IPS-NIHi11 (cell line): ENCODE measurements around the gene CRIP1.
A peak's percentile ranks its signal among the peaks of the same experiment; 100 is the strongest.

Experiments used
- DNase-seq: peaks from one replicate; pipeline ENCODE4 v3.0.0; 2012; ENCODE audit warnings: mixed read lengths, low spot score

CRIP1 gene, protein sequence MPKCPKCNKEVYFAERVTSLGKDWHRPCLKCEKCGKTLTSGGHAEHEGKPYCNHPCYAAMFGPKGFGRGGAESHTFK

DNA sequence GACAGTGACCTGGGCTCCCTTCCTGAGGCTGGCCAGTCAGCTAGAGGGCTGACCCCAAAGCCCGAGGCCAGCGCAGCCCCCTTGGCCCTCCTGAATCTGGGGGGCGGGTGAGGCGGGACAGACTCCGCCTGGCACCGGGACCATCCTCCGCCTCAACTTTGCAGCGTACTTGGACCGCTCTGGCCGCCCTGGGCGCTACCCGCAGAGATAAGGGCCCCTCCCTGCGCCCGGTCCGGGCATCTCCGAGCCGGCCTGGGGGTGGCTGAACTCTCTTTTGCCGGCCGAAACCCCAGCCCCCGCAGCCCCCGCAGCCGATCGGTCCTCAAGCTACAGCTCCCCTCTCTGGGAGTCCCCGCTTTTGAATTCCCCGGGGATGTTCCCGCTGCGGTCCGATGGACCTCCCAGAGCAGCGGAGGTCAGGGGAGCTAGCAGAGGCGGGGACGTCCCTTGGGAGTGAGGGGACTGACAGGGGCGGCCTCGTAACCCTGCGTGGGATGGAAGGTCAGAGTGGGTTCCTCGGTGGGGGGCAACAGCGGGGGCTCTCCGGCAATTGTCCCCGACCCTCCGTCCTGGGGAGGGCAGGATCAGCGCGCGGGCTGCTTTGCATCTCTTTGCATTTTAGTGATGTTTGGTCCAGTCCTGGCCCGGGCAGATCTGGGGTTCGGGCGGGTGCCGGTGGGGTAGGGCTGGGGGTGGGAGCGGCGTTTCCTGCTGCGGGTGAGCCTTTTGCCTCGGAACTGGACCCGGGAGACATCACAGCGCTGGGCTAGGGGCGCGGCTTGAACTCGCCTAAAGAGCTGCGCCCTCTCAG lies at the start of gene CRIP1:
CRIP1 (plus strand) TSS at position 724 of the 811 bp plus-strand sequence. CDS start 374 bp downstream, outside the sequence.
- DNase-seq = no peak

DNA sequence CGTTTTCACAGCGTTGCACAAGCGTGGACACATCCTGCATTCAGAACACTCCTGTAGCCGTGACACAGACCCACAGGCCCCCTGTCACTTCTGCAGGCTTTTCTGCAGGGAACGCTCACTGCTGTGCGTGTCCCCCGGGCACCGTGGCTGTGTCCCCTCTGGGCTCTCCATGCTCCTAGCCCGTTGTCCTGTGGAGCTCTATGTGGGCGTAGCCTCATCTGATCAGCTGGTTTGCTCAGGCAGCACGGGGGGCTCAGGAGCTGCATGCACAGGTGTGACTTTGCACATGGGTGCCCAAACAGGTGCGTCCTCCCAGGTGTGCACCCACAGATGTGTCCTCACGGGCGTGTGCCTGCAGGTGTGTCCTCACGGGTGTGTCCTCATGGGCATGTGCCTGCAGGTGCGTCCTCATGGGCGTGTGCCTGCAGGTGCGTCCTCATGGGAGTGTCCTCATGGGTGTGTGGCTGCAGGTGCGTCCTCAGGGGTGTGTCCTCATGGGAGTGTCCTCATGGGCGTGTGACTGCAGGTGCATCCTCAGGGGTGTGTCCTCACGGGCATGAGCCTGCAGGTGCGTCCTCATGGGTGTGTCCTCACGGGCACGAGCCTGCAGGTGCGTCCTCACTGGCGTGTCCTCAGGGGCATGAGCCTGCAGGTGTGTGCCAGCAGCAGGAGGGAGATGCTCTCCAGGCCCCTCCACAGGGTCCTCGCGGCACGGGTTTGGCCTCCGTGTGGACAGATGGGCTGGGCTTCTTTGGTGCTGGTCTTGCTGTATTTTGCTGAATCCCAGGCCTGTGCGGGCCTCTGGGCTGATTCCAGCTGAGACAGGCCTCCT lies 49.6 kb upstream of the CRIP1 start:
- no peak for DNase-seq

DNA sequence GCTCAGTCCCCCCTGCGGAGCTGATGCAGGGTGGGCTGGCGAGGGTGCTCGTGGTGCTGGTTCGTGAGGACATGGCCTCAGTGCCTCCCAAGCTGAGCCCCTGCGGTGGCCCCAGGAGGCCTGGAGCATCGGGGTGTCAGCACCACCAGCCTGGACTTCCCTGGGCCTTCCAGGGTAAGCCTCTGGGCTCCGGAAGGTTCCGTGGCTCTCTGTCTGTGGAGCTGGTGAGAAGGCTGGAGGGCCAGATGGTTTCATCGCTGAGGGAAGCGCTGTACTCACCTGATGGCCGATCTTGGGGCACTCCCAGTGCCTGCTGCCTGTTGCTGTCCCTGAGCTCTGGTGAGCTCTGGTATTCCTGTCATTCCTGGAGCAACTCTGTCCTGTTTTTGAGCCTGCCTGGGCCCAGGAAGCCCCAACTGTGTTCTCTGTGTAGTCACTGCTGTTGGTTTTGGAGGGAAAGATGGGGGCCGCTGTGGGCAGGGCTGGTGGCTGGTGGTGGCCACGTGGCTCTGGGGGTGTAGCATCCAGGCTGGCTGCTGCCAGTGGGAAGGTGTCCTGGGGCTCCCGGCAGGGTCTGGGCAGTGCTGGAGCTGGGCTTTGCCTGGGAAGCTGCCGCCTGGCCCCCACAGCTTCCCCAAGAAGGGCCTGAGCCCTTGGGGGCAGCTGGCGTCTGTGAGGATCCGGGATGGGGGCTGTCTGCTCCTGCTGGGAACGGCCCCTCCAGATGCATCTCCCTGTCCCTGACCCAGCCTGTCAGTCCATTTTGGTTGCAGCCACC lies 48.8 kb upstream of the CRIP1 start:
- DNase-seq = no peak

DNA sequence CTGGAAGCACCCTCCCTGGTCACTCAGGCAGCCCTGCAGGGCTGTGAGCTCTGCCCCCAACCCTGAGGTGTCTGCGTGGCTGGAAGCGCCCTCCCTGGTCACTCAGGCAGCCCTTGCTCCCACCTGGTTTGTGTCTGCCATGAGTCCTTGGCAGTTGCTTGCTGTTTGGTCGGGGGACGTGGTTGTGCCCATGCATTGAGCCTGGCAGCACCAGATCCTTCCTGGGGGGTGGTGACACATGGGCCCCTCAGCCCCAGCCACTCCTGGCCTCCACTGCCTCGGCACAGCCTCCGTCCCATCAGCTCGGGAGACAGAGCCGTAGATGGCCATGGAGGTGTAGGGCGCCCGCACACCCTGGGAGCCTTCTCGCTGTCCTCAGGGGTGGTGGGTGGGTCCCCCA lies 47.5 kb upstream of the CRIP1 start:
- no peak for DNase-seq

DNA sequence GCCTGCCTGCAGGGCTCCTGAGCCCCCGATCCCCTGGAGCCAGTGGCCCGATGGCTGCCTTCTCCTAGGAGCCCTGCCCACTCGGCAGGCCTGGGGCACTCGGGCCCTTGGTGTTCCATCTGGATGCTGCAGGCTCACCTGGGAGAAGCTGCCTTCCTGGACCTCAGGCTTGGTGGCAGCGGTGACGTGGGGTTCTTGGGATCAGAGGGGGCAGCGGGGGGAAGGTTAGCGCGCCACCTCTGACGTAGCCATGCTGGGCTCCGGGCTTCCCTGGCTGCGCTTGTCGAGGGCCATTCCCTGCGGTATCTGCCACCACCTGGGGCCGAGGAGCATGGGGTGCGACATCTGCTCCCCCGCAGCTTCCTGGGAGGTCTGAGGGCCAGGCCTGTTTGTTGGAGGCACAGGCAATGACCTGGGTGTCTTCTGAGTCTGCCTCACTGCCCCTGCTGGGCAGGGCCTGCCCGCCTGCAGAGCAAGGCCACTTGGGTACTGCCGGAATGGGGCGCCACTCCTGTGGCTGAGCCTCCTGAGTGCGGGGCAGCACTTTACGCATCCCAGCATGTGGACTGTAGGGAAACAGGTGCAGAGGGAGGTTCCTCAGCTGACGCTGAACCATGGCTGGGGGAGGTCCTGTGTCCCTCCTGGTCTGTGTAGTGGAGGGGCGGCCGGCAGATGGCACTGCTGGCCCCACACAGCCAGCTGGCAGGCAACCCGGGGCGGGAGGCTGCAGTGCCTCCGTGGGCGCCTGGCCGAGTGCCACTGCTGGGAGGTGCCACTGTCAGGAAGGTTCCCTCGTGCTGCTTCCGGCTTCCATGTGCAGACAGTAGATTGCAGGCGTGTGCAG lies 46.8 kb upstream of the CRIP1 start:
- DNase-seq = peak; percentile 63

DNA sequence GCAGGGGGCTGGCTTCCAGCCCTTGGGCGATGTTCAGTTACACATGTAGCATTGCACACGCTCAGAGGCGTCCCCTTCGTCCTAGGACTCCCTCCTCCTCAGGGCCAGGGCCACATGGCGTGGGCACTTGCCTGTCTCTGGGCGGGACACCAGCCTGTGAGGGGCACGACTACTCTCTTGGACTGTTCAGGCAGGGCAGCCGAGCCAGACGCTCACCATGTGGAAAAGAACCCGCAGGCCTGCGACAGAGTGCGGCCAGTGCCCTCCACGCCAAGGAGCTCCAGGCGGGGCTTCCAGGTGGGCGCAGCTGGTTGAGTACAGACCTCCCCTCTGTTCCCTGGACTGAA lies 46.2 kb upstream of the CRIP1 start:
- no peak for DNase-seq

DNA sequence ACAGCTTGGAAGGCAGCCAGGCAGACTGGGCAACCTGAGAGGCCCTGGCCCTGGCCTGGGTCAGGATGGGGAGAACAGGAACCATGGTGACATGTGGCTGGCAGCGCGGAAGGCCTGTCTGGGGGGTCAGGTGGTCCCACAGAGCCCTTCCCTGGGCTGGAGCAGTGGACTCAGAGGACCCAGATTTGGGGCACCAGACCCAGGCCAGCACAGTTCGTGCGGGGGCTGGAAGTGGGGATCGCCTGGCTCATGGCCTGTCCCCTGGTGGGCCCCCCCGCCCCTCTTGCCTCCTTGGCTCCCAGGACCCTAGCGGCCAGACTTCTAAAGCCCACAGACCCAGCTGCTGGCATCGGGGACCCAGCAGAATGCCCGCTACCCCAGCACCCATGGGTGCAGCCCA lies 45.7 kb upstream of the CRIP1 start:
- no peak for DNase-seq

DNA sequence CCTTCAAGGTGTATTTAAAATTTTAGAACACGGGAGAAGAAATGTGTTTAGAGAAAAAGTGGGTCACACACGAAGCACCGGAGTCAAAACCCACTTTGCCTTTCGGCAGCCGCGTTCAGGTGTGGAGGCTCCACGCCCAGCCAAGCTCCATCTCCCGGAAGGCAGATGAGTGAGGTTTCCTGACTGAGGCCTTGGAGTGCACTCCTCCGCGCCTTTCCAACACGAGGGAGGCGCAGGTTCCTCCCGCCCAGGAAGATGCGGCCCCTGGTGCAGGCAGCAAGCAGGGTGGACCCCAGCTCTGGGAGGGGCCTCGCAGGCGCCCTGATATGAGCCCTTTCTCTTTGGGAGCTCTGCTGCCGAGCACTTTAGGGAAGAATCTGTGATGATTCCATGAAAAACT lies 44.6 kb upstream of the CRIP1 start:
- no peak for DNase-seq

DNA sequence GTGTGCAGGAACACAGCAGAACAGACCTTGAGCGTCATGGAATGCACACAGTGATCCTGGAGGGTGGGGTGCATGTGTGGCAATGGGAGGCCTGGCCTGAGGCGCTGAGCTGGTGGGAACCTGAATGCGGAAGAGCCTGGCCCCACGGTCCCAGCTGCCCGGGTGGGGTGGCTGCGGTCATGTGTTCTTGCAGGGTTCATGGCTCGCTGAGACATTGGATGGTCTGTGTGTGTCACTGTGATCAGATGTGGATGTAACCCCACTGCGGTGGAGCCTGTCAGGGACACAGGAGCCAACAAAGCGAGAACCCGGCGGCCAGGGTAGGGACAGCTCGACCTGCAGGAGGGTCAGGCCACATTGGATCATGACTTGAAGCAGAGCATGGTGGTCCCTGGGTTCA lies 43.9 kb upstream of the CRIP1 start:
- no peak for DNase-seq

DNA sequence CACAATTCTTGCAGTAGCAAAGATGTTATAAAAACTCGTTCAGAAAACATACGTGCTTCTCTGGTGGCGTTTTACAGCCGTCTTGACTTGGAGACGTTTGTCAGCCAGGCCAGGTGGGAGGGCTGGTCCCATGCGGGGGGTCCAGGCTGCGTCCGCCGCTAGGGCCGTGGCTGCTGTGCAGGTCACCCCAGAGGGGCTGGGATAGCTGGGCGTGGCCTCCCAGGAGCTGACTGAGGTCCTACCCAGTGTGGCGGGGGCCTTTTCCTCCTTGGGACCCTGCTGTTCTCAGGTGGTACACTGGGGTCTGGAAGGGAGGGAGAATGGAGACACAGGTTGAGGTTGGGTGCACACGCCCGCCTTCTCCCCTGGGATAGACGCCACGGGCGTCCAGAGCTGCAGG lies 41.8 kb upstream of the CRIP1 start:
- no peak for DNase-seq

DNA sequence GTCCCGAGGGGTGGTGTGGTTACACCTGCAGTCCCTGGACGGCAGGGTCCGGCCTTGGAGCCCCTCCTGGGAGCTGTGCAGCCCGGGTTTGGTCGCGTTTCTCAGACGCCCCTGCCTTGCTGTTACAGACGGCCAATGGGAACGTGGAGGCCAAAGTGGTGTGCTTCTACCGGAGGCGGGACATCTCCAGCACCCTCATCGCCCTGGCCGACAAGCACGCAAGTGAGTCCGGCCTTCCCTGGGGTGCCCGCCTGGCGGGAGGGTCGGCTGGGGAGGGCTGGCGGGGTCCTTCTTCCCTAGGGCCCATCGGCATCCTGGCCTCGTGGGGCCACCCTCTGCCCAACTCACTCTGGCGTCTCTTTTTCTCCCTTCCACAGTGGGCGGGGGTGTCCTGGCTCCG lies 41.4 kb upstream of the CRIP1 start:
- no peak for DNase-seq

DNA sequence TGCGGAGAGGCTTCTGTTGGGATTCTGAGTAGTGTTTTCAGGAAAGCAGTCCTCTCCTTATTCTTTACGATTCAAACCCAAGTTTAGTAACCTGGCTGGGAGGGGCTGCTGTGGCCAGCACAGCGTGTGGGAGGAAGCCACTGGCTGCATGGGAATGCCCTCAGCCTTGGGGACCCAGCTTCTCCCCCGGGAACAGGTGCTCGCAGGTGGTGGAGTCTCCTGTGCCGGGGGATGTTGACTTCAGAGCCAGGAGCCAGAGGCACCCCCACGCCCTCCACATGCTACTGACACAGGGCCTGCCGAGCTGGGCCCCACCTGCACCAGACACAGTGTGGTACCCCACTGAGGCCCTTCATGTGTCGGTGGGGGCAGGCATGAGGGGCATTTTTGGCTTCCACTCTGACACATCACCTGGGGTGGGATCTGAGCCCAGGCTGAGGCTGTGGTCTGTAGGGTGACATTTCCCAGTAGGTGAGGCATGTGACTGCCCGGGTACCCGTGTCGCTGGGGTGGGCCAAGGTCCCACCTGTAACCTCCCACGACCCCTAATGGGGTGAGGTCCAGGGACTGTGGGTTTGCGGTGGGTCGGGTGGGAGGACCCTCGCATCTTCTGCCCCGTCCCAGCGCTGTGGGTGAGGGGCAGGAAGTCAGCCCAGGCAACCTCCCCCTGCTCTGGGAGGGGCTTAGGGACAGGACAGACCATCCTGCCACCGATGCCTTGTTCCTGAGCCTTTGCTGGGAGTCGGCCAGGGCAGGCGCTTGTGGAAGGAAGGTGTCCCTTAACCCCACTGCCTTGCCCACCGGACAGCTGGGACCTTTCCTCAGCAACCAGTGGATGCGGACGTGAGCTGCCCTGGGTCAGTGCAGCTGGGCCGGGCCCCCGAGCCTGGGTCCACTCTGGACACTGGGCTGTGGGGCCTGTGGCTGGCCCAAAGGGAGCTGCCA lies 40.5 kb upstream of the CRIP1 start:
- DNase-seq = no peak

DNA sequence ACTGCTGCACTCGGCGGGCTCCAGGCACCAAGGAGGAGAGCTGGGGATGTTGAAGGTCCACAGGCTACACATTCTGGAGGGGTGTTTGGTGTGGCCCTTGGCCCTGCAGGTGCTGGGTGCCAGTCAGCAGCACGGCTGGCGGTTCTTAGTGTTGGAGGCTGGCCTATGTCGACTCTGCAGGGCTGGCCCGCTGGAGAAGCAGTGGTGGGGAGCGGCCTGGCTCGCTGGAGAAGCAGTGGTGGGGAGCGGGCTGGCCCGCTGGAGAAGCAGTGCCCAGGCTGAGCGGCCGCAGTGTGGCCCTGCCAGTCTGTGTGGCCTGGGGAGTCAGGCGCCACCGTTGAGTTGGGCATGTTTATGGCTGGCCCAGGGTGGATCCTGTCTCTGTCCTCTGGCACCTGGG lies 39.7 kb upstream of the CRIP1 start:
- no peak for DNase-seq

DNA sequence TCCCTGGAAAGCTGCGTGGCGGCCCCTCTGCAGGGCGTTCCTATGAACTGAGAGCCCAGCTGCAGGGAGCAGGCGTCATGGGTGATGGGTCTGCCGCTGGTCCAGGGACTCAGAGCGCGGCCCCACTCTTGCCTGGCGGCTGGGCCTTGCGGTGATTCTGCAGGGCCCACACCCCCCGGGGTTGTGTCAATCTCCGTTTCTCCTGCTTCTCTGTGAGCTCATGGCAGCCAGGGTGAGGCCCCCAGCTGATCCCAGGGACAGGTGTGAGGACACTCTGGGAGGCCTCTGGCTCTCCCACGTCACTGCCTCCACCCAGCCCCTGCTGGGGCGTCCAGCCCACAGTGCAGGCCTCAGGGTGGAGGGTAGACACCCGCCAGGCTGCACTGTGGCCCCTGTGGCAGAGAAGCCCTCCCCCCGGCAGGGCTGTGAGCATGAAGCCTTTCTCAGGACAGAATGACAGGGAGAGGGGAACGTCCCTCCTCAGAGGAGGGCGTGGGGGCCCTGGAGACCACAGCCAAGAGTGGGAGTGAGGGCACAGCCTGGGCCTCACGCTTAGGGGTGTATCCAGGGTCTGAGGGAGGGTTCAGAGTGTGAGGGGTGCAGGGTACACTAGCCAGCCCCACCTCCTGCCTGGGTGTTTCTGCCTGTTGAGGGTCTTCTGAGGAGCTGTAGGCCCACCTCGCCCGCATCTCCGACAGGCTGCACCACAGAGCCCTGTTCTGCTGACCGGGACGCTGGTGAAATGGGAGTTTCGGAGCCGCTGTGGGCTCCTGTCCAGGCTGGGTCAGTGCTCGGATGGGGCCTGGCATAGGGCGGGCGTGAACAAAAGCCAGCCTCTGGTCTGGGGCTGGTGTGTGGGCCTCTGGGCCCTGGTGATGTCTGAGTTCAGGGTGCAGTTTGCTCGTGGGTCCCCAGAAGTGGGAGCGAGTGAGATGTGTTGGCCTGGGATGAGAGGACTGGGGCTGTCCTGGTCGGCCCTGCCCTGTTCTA lies 38.7 kb upstream of the CRIP1 start:
- DNase-seq = no peak

DNA sequence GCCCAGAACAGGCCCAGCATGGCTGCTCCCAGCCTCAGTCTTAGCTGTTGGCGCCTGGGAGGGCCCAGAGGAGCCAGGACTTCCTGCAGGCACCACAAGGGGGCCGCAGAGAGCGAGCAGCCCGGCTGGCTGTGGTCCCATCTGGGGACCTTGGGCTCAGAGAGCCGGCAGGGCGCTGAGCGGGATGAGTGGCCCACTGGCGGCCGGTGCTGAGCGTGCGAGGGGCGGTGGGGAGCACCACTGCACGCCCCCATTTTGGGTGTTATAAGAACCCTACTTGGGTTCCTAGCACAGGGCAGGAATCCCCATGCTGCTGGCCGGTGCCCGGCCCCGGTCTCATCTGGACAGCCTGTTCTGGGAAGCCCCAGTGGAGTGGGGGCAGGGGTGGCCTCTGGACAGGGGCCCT lies 38.0 kb upstream of the CRIP1 start:
- peak; percentile 96 for DNase-seq

DNA sequence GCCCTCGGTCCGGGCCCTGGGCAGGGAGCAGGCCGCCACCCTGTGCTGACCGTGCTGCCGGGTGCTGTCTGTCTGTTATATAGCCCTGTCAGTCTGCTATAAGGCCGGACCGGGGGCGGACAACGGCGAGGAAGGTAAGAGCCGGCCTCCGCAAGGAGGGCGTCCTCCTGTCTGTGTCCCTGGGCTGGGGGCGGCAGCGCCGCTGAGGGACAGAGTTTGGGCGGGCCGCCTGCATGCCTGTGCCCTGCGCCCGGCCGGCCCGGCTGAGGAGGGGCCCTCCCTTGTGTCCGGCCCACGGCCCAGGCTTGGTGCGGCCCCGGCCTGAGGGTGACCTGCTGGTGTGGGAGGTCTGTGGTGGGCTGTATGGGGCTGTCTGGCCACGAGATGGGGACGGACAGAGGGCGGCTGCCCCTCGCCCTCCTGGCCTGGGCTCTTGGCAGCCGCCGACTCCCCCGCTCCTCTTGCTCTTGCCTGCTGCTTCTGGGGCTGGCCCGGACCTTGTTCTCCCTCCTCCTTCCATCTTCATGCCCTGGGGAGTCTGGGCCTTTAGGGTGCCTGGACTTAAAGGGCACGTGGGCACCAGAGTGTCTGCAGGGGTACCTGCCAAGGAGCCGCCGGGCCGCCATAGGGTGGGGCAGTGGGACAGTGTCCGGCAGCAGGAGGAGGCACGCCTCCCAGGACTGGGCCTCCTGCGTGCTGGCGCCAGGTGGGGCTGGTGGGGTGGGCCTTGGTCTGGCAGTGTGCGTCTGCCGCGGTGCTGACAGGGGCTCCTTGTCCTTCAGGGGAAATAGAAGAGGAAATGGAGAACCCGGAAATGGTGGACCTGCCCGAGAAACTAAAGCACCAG lies 37.2 kb upstream of the CRIP1 start:
- DNase-seq = no peak

DNA sequence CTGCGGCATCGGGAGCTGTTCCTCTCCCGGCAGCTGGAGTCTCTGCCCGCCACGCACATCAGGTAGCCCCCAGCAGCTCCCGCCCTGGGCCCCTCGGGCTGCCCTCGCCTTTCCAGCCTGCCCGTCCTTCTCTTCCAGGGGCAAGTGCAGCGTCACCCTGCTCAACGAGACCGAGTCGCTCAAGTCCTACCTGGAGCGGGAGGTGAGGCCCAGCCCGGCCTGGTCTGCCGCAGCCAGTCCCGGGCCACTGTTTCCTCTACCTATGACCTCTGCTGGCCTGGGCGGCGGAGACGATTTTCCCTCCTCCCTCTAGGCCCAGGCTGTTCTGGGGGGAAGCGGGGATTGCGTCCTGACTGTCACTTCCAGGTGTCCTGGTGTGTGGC lies 36.6 kb upstream of the CRIP1 start:
- no peak for DNase-seq
